Hepatic stellate cell (primary cell): ENCODE results near the gene ENOX1.
"Not testable (repeated sequence)": the region's sequence is repeated elsewhere in the genome, so short reads cannot be mapped to it uniquely, and the experiment has no call there.

Source experiments
- DNase-seq: peaks from one replicate; pipeline ENCODE4 v3.0.0; 2011; ENCODE audit warnings: low spot score

The ENOX1 gene

GRCh38 chr13:43354153-43354945 is 432.4 kb downstream of the ENOX1 start:
- DNase-seq = no peak

DNA sequence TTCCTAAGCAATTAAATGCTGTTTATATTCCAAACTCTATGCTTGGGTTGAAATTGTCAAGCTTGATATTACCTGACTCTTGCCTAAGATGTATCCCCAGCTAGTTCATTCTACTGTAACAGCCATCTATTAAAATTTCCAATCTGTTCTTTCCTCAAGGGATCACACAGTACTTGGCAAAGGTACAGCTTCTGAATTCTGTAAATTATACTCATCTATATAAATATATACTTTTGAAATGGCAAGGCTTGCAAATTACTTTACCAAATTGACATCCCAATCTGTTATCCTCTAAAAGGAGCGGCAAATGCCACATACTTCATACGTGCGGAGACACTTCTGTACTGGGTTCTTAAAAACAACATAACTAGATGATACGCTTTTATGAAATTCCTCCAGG is 433.1 kb downstream of the ENOX1 start:
- no peak for DNase-seq

GRCh38 chr13:43351612-43352011 is 435.2 kb downstream of the ENOX1 start:
- DNase-seq = not testable (repeated sequence)

DNA sequence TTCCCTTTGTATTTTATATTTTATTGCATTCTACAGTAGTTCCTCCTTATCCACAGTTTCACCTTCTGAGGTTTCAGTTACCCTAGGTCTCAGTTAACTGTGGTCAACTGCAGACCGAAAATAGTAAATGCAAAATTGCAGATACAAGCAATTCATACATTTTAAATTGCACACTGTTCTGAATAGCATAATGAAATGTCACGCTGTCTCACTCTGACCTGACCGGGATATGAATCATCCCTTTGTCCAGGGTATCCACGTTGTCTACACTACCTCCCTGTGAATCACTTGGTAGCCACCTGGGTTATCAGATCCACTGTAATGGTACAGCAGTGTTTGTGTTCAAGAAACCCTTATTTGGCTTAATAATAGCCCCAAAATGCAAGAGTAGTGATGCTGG is 438.4 kb downstream of the ENOX1 start:
- DNase-seq = no peak

DNA sequence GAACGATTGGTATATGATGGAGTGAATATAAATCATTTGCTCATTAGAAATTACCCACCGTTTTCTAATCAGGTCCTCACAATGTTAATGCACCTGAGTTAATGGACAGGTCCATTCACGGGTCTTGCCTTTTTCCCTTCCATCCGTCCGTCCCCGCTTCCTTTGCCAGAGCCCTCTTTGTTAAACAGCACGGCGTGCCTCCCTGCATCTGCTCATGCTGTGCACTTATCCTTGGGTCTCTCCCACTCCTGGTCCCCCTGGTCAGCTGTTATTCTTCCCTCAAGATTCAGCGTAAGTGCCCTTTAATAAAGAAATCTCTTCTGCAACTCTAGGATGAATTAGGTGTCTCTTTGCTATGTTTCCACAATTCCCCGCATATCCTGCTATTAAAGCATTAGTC is 438.9 kb downstream of the ENOX1 start:
- no peak for DNase-seq

DNA sequence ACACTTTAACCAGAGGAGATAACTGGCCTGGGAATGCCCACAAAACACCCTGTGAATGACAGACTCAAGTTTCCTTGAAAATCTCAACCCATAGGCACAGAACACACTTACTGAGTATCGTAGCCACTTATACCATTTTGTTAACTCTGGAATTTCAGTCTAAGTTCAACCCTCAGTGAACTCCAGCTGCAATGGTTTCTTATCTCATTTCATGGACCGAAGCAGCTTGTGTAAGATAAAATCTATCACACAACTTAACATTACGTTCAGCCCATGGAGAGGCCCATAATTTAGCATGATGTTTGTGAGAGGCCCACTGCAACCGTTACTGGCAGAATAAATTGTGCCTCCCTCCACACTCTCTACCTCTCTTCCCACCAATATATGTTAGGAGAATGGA is 440.3 kb downstream of the ENOX1 start:
- DNase-seq = no peak

GRCh38 chr13:43343645-43344044 is 443.1 kb downstream of the ENOX1 start:
- DNase-seq = no peak

DNA sequence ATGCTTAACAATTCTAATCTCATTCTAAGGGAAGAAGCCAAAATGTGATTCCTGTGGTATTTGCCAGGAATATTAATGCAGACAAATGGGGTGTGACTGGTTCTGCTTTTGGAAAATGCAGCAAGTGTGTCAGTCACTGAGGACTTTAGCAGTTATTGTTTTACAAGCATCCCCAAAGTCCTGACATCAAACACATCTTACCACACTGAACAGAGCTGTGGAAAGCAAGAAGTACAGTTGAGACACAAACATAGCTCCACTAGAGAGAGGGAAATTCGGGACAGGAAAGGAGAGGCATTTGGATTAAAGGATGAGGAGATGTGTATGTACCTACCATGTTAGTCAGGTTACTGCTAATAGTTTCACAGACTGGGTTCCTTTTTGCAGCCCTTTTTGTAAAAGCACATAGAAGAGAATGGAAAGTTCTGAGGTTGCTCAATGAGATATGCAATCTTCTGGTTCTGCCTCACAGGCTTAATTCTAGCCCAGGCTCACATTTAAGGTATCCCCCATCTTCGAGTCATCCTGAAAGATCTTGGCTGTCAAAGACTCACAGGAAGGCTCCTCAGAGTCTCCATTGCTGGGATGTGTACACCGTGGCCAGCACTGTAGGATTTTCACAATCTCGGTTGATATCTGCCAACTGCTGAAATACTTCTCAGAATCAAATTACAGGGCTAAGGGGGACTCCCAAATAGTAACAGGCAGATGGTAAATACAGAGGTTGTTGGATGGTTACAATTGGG is 446.8 kb downstream of the ENOX1 start:
- DNase-seq = no peak

- no peak for DNase-seq
Measured at GRCh38 chr13:43339145-43339804, 447.5 kb downstream of the ENOX1 start.

- no peak for DNase-seq
Measured at GRCh38 chr13:43335764-43336163, 451.0 kb downstream of the ENOX1 start.

DNA sequence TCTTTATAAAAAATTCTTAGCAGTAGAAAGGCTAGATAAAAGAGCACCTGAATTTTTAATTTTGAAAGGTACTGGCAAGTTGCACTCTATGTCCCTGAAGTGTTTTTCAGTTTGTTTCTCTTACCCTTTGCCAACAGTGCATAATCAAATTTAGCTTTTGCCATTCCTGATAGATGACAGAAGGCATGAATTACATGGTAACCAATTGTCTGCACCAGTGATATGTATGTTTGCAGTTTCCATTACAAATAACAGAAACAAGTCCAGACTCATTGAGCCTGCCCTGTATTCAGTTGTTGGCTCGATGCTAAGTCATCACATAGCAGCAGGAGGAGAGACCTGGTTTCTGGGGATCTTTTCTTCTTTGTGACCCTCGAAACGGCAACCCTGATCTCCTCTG is 453.6 kb downstream of the ENOX1 start:
- no peak for DNase-seq

GRCh38 chr13:43331672-43332071 is 455.1 kb downstream of the ENOX1 start:
- no peak for DNase-seq

DNA sequence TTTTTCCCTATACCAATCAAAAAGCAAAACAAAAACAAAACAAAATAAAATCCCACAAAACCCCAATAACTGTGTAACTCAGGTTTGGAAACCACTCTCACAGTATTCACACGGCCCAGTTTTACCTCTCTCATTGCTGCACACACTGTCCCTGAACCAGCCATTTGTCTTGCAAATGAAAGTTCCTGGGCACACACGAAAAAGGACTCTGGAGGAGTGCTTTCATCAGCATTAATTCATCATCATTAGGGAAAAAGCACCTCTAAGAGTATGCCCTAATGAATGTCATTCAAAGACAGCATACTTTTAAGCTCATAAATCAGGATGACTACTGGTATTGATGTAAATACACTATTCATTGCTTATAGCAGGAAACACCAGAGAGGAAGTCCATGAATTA is 457.1 kb downstream of the ENOX1 start:
- no peak for DNase-seq

- DNase-seq = no peak
Measured at GRCh38 chr13:43328907-43329306, 457.9 kb downstream of the ENOX1 start.

- no peak for DNase-seq
Measured at GRCh38 chr13:43326100-43326499, 460.7 kb downstream of the ENOX1 start.

DNA sequence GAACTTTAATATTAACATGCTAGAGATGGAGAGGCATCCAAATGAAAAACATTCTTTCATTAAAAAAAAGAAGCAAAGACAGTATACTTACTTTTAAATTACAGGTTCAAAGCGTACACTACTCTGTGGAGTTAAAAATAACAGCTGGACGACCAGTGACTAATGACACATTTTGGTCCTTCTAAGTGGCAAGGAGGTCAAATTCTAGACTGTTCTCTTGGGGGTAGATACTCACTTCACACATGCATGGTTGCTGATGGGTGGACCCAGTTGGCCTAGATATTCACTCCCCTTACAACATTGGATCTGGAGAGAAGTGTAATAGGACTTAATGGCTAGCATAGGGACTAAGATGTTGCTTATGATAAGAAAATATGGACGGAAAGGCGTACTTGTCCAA is 461.1 kb downstream of the ENOX1 start:
- no peak for DNase-seq

GRCh38 chr13:43324129-43324528 is 462.6 kb downstream of the ENOX1 start:
- DNase-seq = no peak

GRCh38 chr13:43319617-43320444 is 466.9 kb downstream of the ENOX1 start:
- no peak for DNase-seq

DNA sequence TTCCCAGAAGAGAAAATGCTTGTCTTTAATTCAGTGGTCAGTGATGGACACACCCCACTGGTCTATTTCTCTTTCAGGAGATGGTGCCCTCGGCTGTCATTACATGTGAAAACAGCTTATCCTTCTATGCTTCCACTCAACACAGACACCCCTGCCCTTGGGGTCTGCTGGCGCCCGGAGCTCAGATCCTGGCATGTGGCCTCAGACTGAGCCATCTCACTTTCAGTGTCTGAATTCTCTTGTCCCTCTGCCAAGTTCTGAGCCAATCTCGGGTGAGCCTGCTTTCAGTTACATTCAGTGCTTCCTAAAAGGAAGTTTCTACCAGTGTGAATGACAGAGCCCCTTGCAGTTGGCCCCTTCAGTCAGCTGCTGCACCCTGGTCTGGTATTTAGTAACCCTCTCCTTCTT is 469.8 kb downstream of the ENOX1 start:
- no peak for DNase-seq

DNA sequence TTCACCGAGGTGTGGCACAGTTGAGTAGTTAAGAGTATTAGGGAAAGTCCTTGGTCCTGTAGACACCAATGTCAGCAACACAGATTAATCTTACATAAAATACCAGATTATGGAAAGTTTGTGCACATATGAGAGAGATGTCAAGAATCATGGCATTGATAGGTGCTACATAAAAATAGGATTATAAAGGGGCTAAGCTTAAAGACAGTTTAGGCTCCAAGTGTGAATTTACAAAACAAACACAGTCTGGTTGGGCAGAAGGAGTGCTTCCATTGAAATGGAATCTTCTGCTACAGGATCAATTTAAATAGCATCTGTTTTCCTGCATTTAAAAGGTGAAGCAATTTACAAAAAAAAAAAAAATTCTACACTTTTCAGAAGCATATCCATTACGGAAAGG is 470.5 kb downstream of the ENOX1 start:
- DNase-seq = no peak

GRCh38 chr13:43315522-43315921 is 471.2 kb downstream of the ENOX1 start:
- DNase-seq = no peak

GRCh38 chr13:43309311-43309710 is 477.5 kb downstream of the ENOX1 start:
- no peak for DNase-seq
